Tibial nerve (tissue), 3 donors: ENCODE measurements around the gene MELK.
"Not testable (repeated sequence)": the region's sequence is repeated elsewhere in the genome, so short reads cannot be mapped to it uniquely, and the experiment has no call there.

Source experiments
- CTCF ChIP-seq, 5 experiments: fragments of 200-600 bp in 3 of 5; fragments of 450-650 bp in 2 of 5; sonication (generic) in 3 of 5; IDR thresholded peaks; one replicate each; pipeline ENCODE4 v1.5.1; 2016 to 2019; ENCODE audit warnings: antibody characterized with exemption in 5 of 5, mild to moderate bottlenecking in 3 of 5, moderate library complexity in 2 of 5
- POLR2A ChIP-seq, 2 donors: fragments of 450-650 bp; IDR thresholded peaks; one replicate each; pipeline ENCODE4 v1.6.1; 2017; ENCODE audit warnings: antibody characterized with exemption in 2 of 2, mild to moderate bottlenecking in 2 of 2, moderate library complexity in 2 of 2

GRCh38 chr9:36562801-36563200 is 9.9 kb upstream of the MELK start:
- TF ChIP-seq CTCF, POLR2A (IDR thresholded peaks at IDR 0.05): not testable (repeated sequence)
